HG03103 (cell line): ENCODE data around the gene ARCN1.
"Not testable (repeated sequence)": the region's sequence is repeated elsewhere in the genome, so short reads cannot be mapped to it uniquely, and the experiment has no call there.

Source experiments
- ATAC-seq: cut with Tn5 transposase; IDR thresholded peaks from one replicate; pipeline ENCODE4 v1.9.1; 2021; ENCODE audit warnings: low read depth; ENCODE audit not compliant: unreplicated experiment

Gene ARCN1

DNA sequence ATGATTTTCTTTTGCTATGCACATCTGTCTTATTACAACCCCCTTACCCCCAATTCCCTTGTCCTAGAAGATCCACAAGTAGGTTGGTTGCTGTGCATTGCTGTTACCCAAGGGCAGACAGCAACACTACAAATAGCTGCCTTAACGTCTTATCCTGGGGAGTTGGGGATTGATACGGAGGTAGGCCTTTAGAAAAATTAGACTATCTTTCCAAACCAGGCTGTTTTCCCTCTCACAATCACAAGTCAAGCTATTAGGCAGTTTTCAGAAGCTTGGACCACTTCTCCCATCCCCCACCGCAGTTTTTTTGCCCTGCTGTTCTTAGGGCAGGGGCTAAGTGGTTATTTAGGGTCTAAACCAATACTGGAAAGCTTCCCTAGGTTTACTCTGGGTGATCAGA lies 32.4 kb downstream of the ARCN1 start:
- no peak for ATAC-seq

DNA sequence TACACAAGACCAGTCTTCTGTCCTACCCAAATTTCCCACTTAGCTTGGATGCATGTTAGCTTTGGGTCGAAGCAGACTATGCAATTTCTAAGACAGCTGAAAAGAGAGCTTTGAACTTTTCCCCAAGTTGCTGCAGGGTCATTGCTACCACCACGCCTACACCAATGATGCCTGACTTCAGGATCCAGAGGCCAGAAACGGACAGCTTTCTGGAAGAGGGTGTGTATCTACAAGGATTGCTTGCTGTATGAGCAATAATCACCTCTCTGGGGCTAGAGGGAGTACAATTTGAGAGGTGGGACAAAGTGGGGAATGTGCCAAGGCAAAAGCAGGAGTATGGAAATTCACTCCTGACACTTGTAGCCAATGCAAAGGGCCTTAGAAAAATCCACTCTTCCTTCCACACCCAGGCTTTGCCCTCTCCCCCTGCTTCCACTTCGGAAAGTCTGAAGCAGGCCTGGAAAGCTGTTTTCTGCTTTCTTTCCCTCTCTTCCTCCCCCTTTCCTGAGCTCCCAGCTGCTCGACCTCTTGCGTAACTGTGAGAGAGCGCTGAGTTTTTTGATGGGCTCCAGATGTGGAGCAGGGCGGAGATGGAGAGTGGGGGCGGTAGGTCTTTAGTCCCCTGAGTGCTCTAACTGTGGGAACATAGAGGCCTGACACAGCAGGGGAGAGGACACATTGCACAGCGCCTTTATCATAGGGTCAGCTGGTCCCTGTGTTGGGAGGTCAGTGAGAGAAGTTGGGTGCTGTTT lies 33.1 kb downstream of the ARCN1 start:
- ATAC-seq: no peak

DNA sequence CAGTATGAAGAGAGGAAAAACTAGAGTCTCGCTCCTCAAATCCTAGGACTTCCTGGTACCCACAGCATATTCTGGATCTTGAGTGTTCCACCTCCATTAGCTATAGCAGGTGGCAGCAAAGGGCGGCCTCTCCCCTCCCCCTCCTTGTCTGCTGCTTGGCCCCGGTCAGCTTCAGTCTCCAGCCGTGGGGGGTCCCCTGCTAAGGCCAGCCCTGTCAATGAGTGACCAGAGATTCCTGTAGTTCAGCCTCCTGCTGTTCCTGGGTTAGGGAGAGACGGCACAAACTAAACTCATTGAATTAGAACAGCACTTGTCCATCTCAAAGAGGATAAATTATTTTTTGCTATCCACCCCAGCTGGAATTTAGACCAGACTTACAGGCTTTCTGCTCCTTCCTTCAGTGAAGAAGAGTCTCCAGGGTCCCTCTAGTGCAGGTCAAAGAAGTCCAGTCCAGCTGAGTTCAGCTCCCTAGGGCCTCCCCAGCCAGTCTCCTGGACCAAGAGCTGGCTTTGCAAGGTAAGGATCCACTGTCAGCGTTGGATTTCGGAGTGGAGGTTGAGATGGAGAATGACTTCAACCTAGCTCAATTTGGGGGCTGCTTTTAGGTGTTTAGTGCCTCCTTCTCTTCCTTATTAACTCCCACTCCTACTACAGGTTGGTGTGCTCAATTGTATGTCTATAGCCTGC lies 34.1 kb downstream of the ARCN1 start:
- no peak for ATAC-seq

DNA sequence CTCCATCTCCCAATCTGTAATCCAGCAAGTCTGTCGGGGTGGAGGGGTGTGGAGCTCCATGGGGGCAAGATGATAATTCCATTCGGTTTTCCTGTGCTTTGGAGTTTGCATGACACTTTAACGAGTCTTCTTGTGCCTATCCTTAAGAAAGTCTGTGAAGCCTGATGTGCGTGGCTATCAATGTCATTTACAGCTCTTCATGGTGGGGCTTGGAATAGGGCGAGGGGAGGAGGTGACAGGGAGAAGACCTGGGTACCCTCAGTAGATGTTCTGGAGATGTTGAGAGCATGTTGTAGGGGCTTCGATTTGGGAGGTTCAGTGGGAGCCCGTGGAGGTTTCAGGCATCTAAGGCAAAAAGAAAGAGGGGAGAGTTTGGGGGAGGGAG lies 34.6 kb downstream of the ARCN1 start:
- ATAC-seq: no peak

DNA sequence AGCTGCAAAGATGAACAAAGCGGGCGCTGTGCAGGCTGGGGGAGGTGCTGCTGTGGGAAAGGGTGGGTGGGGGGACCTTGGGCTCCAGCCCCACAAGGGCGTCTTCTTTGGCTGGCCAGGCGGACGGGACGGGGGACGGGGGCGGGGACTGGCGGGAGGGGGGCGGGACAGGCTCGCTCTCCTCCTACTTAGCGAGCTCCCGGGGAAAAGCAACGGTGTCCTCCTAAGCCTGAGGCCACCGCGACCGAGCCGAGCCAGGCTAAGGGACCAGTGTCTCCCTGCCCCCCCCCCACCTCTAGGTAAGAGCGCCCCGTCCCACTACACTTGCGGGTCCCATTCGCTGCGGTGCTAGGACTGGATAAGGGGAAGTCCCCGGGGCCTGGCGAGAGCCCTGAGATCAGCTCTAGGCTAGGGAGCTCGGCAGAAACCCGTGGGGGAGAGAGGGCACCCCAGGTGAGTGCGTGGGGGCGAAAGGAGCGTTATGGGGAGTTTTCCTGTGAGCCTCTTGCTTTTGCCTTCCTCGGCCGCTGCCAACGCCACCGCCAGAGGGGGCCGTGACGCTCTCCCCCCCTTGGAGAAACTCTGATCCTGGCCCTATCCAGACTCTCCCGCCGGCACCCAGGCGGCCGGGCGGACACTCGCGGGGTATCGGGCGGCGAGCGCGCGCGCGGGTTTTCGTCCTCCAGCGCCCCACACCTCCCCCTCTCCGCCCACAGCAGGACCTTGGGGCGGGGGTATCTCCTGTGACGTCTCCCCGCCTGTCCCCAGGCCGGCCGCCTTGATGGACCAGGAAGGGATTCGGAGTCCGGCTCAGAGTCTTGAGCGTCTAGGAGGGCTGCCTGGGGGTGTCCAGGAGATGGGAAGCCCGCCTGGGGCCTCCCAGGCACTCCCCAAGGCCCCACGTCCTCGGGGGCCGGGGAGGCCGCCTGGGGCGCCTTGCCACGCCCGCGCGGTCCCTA lies 35.5 kb downstream of the ARCN1 start, which contains the start of gene PHLDB1:
Gene PHLDB1, plus strand, starts transcription at position 215 of the 959 bp plus-strand sequence. CDS start 6,222 bp downstream, outside the sequence.
- no peak for ATAC-seq

DNA sequence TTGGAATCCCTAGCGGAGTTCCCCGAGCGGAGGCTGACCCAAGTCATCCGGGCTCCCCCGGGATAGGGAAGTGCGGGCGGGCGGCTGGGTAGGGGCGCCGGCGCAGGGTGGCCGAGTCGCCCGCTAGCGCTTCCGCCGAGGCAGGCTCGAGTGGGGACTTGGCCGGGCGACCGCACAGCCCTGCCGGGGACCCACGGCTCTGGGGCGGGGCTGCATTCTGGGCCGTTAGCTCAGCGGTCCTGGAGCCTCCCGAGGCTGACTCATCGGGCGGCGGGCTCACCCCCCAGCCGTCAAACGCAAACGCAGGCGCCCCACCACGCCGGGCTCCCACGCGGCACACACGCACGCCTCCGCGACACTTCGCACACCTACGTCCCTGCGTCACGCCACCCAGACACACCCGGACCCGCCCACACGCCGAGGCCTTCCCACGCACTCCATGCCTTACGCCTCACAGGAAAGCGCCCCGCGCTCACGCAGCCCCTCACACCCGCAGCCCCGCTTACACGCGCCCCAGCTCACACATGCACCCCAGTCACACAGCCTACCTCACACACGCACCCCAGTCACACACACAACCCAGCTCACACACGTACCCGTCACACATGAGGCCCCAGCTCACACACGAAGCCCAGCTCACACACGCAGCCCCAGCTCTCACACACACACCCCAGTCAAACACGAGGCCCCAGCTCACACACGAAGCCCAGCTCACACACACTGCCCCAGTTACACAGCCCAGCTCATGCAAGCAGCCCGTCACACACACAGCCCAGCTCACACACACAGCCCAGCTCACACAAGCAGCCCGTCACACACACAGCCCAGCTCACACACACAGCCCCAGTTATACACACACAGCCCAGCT lies 36.4 kb downstream of the ARCN1 start:
- ATAC-seq: no peak

DNA sequence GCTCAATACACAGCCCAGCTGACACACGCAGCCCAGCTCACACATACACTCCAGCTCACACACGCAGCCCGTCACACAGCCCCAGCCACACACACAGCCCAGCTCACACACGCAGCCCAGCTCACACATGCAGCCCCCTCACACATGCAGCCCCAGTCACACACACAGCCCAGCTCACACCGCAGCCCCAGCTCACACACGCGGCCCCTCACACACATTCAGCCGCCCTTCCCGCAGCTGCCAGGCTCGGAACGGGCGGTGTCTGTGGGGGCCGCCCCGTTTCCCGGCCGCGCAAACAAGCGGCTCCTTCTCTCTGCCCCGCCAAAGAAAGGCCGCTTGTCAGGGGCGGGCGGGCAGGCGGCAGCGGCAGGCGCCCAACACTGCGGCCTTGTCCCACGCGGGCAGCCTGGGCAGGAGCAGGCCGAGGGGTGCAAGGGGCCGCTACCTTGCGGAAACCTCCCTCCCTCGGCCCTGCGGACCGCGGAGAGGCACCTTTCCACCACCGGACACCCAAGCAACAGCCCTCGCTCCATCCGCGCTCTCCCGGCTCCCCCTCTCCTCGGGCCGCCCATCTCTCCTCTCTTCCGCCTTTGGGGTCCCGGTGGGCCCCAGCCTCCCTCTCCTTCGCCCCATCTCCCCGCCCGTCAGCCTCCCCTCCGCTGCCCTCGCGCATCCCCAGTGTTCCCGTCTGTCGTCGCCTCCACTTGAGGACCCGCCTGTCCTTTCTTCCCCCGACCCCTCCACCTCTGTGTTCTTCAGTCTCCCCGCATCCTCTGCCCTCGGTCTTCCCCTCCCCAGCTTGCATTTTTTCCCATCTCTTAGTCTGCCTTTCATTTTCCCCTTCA lies 37.4 kb downstream of the ARCN1 start:
- no peak for ATAC-seq

DNA sequence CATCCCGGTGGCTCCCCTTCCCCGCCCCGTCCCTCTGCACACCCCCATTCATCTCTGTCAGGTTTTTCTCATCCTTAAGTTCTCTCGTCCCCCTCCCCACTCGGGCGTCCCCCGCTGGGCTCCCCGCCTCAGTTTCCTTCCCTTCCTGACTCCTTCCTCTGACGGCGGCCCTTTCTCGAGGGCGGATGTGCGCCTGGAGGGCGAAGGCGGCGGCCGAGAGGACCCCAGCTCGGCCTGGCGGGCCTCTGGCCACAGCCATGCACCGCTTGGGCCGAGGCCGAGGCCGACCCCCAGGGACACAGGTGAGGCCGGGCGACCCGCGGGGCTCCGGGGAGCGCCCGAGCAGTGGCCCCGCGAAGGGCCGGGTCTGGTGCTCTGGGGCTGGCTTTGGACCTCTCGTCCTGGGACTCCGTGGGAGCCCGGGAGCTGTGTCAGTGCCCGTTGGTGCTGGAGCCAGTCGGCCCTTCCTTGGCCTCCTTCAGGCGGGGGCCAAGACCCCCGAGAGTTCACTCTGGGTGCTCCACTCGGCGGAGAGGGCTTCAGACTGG lies 38.1 kb downstream of the ARCN1 start:
- ATAC-seq: no peak

DNA sequence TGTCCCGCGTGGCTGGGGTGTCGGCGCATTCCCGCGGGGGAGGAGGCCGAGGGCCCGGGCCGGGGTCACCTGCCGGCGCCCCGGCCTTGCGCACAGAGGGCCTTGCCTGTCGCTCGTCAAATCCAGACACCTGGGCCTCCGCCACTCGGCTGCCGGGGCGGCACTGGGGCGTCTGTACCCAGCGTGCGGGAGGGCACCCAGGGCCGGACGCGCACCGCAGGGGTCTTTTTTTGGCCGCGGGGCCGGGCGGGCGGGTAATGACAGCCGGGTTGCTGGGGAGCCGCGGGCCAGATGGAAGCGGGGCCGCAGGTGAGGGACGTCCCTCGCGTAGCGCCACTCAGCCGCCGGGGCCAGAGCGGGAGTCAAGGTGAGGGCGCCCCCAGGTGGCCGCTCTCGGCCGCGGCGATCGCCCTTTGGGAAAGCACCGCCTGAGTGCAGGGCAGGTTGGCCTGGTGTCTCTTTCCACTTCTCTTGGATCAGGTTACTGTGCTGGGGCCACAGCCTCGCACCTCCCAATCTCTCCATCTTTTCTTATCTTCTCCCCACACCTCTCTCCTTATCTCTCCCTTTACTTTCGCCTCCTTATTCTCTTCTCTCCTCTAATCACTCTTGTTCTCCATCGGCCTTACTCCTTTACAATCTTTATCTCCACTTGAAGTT lies 38.7 kb downstream of the ARCN1 start:
- no peak for ATAC-seq

DNA sequence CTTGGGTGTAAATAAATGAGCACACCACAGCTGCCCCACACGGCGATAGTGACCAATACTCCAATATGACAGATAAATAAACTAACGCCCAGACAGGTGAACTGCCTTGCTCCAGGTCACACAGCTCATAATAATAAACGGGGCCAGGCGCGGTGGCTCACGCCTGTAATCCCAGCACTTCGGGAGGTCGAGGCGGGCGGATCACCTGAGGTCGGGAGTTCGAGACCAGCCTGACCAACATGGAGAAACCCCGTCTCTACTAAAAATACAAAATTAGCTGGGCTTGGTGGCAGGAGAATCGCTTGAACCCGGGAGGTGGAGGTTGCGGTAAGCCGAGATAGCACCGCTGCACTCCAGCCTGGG lies 39.2 kb downstream of the ARCN1 start:
- ATAC-seq: not testable (repeated sequence)

DNA sequence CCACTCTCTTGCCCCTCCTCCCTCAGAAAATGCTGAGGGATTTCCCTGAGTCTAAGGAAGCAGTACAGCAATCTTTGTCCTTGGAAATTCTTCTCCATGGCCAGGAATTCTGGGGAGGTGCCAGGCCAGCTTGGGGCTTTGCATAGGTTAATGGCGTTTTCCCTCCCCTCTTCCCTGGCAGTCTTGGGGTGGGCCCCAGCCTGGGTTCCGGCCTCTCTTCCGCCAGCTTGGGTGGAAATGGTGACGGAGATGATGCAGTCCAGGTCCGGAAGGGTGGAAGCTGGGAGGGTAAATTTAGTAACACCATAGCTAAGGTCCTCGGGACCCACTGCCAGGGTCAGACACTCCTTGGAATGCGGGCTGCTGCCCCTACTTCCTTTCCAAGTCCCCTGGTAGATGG lies 40.2 kb downstream of the ARCN1 start:
- no peak for ATAC-seq

DNA sequence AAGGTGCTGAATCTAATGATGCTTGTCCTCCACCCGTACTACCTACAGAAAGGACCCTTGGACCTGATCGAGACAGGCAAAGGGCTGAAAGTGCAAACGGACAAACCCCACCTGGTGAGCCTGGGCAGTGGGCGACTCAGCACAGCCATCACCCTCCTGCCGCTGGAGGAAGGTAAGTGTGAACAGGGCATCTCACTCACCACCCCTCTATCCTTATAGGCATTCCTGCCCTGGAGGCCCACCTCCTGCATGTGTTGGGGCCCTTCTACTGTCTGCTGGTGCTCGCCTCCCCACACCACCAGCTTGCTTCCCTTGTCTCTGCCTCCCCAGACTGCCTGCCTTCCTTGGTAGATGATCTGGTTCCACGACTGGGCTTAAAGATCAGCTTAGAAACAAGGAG lies 42.3 kb downstream of the ARCN1 start:
- ATAC-seq: no peak

DNA sequence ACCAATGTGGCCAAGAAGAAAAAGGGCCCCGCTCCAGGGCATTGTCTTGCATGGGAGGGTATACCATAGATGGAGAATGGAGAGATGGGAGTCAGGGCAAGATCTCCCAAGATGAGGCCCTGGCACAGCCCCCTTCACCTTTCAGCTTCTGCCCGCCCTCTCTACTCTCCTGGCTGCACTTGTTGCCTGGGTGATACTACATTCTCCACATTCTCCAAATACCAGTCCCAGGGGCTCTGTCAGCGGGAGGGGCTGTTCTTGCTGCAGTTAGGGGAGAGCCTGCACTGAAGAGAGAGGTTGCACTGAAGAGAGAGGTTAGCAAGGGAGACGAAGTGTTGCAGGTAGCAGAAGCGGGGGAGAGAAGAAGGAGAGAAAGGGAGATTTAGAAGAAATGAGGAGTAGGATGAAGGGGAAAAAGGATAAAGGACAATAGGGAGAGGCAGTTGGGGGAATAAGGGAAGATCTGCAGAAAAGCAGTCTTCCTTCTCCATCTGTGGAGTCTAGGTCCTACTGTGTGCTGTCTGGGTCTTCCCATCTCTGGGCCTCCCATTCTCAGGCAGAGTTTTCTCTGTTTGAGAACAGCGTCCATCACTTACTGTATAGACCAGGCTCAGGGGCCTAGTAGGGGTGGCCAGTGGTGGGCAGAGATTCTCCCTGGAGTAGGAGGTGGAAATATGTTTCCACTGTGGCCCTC lies 43.2 kb downstream of the ARCN1 start:
- no peak for ATAC-seq

DNA sequence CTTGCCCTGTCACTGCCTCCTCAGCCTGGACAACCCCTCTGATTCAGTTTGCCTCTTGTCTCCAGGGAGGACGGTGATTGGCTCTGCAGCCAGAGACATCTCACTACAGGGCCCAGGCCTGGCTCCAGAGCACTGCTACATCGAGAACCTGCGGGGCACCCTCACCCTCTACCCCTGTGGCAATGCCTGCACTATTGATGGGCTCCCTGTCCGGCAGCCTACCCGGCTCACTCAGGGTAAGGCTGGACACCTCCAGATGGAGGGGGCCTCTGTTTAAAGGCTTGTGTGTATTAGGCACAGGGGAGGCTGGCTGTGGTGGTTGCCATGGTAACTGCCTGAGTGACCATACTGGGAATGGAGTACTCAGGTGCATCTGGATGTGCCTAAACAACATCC lies 43.8 kb downstream of the ARCN1 start:
- ATAC-seq: no peak

DNA sequence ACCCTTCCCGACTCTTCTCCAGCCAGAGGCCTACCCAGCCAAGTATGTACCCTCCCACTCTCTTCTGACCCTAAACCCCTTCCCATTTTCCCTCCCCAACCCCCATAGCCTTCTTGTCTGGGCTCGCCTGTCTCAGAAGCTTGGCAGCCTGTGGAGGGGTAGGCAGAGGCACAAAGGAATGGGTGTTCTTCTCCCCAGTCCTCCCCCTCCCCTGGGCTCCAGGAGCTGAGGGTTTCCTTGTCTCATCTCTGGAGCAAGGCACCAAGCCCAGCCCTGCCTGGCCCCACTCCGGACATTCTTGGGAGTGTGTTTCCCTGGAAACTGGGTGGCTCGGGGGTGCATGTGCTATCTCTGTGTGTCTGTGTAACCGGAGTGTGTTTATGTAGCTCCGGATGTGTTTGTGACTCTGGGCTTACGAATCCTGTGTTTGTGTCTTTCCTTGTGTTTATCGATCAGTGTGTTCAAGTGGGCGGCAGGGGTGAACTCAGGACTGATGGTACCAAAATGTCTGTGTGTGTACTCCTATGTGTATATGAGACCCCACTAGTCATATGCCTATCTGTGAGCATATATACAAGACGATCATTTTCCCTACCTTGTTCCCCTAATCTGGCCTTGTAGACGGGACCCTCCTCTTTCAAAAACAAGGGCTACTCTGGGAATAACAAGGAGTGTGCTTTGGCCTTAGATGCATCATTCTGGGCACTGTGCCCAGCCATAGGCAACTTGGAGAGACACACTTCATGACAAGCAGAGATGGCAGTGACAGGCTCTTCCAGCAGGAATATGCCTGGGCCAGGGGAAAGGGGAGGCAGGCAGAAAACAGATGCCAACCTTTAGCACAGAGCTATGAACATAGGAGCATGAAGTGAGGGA lies 46.1 kb downstream of the ARCN1 start:
- no peak for ATAC-seq

DNA sequence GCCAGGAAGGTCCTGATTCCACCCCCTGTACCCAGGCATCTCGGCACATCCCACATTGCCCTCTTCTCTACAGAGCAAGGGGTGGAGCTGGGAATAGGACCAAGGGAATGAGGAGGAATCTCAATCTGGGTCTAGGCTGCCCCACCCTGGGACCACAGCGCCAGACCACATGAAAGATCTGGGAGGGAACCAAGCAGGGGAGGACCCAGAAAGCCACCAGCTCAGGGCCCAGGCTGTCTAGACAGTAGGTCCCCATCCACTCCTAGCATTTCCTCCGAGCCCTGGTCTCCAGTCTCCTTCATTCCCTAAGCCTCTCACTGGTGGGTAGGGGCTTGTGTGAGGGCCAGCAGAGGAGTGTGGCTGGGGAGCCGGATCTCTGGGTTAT lies 46.8 kb downstream of the ARCN1 start:
- ATAC-seq: no peak
